ENCODE results near the gene FGF12. TPM values are rescaled to one million over a fixed set of nuclear protein-coding genes. Genes with fewer than 3 reads are reported as not detected.

Gene FGF12
- total RNA-seq, 1 experiment from 2014 or later: 0.51 TPM

GRCh38 chr3:192165552-192165951, 561.8 kb downstream of the FGF12 start:
- no peak overlapping the region for H3K27ac ChIP-seq (ENCODE audit: low read length)
- no peak overlapping the region for H3K4me3 ChIP-seq (ENCODE audit: low read depth in 2 of 2, low read length in 2 of 2)
- H3K36me3 ChIP-seq (ENCODE audit: control insufficient read depth, insufficient read depth, low read length): no peaks in the 10 kb centered on the region
- H3K9me3 ChIP-seq (ENCODE audit: control insufficient read depth, insufficient read depth, low read depth, low read length): no peaks in the 10 kb centered on the region
- no peak for TF ChIP-seq POLR2AphosphoS5 (IDR thresholded peaks at IDR 0.05; ENCODE audit: low read depth, low read length)
- H3K4me1 ChIP-seq (ENCODE audit: control insufficient read depth, insufficient read depth, low read length): no peaks in the 10 kb centered on the region
- in situ Hi-C loops (cut with HindIII; ENCODE audit: low pct_unique_long_range_greater_than_20kb, low sequenced_read_pairs): no loop called here
- ATAC-seq: no peak
- ChIA-PET POLR2A (no interaction called here), CTCF (no interaction called here)
- DNase-seq (ENCODE audit: low read depth, low spot score): no peak
- BruUV-seq (replicated peaks): no TSS peak
- H3K27me3 ChIP-seq (ENCODE audit: control insufficient read depth, insufficient read depth, low read length): no peaks in the 10 kb centered on the region
- intact Hi-C loops (cut with micrococcal nuclease; ENCODE audit: unreplicated experiment): no loop called here

DNA sequence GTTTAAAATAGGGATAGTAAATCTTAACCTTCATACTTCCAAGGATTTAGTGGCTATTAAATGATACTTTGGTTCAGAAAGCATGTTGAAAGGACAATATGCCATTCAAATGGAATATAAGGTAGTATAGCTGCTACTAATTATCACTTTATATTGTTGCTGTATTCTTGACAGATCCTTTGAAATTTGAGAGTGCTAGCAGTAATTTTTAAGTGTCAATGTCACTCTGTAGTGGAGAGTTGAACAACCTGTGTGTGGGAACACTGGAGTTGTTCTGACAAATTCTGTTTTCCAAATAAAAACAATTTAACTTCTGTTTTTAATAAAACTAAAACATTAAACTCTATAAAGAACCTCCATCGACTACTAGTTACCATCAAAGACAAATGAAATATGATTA, 565.7 kb downstream of the FGF12 start:
- ATAC-seq: no peak
- ChIA-PET CTCF (no interaction called here), POLR2A (no interaction called here)
- in situ Hi-C loops (cut with HindIII; ENCODE audit: low pct_unique_long_range_greater_than_20kb, low sequenced_read_pairs): no loop called here
- Histone ChIP-seq H3K4me1 (ENCODE audit: control insufficient read depth, insufficient read depth, low read length) (no peaks in the 10 kb centered on the region), H3K27me3 (ENCODE audit: control insufficient read depth, insufficient read depth, low read length) (no peaks in the 10 kb centered on the region), H3K9me3 (ENCODE audit: control insufficient read depth, insufficient read depth, low read depth, low read length) (no peaks in the 10 kb centered on the region), H3K4me3 (ENCODE audit: low read depth in 2 of 2, low read length in 2 of 2) (no peak overlapping the region), H3K27ac (ENCODE audit: low read length) (no peak overlapping the region), H3K36me3 (ENCODE audit: control insufficient read depth, insufficient read depth, low read length) (no peaks in the 10 kb centered on the region)
- intact Hi-C loops (cut with micrococcal nuclease; ENCODE audit: unreplicated experiment): no loop called here
- TF ChIP-seq CTCF (IDR thresholded peaks at IDR 0.05): no peak
- TF ChIP-seq, protein P1, sequence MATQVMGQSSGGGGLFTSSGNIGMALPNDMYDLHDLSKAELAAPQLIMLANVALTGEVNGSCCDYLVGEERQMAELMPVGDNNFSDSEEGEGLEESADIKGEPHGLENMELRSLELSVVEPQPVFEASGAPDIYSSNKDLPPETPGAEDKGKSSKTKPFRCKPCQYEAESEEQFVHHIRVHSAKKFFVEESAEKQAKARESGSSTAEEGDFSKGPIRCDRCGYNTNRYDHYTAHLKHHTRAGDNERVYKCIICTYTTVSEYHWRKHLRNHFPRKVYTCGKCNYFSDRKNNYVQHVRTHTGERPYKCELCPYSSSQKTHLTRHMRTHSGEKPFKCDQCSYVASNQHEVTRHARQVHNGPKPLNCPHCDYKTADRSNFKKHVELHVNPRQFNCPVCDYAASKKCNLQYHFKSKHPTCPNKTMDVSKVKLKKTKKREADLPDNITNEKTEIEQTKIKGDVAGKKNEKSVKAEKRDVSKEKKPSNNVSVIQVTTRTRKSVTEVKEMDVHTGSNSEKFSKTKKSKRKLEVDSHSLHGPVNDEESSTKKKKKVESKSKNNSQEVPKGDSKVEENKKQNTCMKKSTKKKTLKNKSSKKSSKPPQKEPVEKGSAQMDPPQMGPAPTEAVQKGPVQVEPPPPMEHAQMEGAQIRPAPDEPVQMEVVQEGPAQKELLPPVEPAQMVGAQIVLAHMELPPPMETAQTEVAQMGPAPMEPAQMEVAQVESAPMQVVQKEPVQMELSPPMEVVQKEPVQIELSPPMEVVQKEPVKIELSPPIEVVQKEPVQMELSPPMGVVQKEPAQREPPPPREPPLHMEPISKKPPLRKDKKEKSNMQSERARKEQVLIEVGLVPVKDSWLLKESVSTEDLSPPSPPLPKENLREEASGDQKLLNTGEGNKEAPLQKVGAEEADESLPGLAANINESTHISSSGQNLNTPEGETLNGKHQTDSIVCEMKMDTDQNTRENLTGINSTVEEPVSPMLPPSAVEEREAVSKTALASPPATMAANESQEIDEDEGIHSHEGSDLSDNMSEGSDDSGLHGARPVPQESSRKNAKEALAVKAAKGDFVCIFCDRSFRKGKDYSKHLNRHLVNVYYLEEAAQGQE (IDR thresholded peaks at IDR 0.05; ENCODE audit: insufficient read depth in 1 of 2, low read depth in 2 of 2, low read length in 1 of 2): no peak
- TF ChIP-seq POLR2AphosphoS5 (IDR thresholded peaks at IDR 0.05; ENCODE audit: low read depth, low read length): no peak
- no peak for TF ChIP-seq SIN3A (IDR thresholded peaks at IDR 0.05; ENCODE audit: borderline replicate concordance, insufficient read depth, low read depth, low read length)
- no peak for TF ChIP-seq TCF7L2 (IDR thresholded peaks at IDR 0.05; ENCODE audit: low read depth, low read length)
- BruUV-seq (replicated peaks): no TSS peak
- no peak for DNase-seq (ENCODE audit: low read depth, low spot score)

DNA sequence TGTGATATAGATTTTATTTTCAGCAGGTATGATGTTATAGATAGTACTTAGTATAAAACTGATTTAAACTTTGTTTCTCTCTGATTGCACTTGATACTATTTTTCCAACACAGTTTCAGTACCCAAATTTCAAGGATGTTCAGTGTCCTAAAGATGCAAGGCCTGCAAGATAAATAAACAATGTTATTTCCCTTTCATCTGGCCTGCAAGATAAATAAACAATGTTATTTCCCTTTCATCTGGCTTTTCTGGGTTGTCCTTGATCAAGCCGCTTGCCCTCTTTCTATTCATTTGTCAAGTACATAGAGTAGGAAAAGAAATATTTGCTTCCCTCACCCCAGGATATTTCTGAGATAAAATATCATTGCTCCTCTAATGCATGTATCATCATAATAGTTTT, 571.0 kb downstream of the FGF12 start:
- no peaks in the 10 kb centered on the region for H3K9me3 ChIP-seq (ENCODE audit: control insufficient read depth, insufficient read depth, low read depth, low read length)
- POLR2A ChIA-PET: no interaction called here

More for the DNA sequence above, 571.0 kb downstream of the FGF12 start:
- in situ Hi-C loops (cut with HindIII; ENCODE audit: low pct_unique_long_range_greater_than_20kb, low sequenced_read_pairs): no loop called here
- H3K4me1 ChIP-seq (ENCODE audit: control insufficient read depth, insufficient read depth, low read length): no peaks in the 10 kb centered on the region
- ATAC-seq (no peak), DNase-seq (ENCODE audit: low read depth, low spot score) (no peak)
- BruUV-seq (replicated peaks): no TSS peak
- H3K4me3 ChIP-seq (ENCODE audit: low read depth in 2 of 2, low read length in 2 of 2): no peak overlapping the region
- intact Hi-C loops (cut with micrococcal nuclease; ENCODE audit: unreplicated experiment): no loop called here
- H3K27ac ChIP-seq (ENCODE audit: low read length): no peak overlapping the region
- H3K36me3 ChIP-seq (ENCODE audit: control insufficient read depth, insufficient read depth, low read length): no peaks in the 10 kb centered on the region
- TF ChIP-seq CTCF (IDR thresholded peaks at IDR 0.05): no peak
- 0 out of 2 replicates have a peak, but pooled peaks have one; percentile 45 for TF ChIP-seq TCF7L2 (IDR thresholded peaks at IDR 0.05; ENCODE audit: low read depth, low read length)
- H3K27me3 ChIP-seq (ENCODE audit: control insufficient read depth, insufficient read depth, low read length): peaks cover 3% of the 10 kb centered on the region
- CTCF ChIA-PET: no interaction called here

All from Panc1 (cell line).